Measurements from ENCODE around the gene SPEN. TPM values are rescaled to one million over a fixed set of nuclear protein-coding genes. Genes with fewer than 3 reads are reported as not detected.

SPEN gene
- total and polyA plus RNA-seq, 2 of the 13 experiments (the other 11 are each of a cell fraction or from before 2014, with no cell fraction given): 4.8 to 14.0 TPM

DNA sequence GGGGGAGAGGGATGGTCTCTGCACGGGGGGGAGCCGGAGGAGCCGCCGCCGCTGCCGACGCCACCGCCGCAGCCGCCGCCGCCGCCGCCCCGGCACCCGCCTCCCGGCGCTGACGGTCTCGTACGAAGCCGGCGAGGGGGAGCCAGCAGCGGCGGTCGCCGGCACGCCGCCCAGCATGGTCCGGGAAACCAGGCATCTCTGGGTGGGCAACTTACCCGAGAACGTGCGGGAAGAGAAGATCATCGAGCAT lies 311 bp downstream of the SPEN start (continued):
- TF ChIP-seq ZNF121 (CRISPR knock-in tag; IDR thresholded peaks at IDR 0.05): 0 out of 2 replicates have a peak, but pooled peaks have one; percentile 14

DNA sequence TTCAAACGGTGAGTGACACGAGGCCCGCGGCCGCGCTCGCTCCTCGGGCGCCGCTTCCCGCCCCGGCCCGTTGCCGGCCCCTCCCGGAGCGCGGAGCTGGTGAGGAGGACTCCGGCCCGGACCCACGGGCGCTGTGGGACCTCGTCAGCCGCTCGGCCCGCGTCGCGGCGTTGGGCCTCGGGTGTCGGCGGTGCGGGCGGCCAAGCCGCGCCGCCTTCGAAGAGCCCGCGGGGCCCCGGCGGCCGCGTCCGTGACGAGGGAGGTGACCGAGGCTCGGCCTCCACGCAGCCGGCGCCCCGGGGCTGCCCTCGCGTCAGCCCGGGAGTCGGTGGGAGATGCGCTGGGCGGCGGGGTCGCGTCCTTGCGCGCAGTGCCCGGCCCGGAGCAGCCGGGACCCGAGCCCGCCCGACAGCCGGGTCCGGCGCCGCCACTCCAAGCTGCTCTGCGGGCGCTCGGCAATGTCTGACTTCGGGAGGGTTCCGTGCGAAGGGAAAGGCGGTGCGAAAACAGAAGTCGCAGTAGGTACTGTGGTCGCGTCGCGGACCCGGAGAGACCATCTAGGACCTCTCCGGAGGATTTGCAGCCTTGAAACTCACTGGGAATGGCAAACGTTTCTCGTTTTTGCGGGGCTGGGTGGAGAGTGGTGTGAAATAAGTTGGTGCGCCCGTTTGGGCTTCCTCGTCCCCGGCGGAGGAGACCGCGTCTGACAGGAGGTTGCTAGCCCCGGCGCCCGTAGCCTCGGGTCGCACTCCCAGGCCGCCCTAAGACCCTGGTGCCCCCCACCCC lies 829 bp downstream of the SPEN start:
- BruUV-seq (replicated peaks): no TSS peak
- ChIA-PET POLR2A (interaction anchor here (0.7 to 10.4 kb wide), 15 partner anchors 11 to 56 kb away, joined by 3 to 208 read pairs (median 7); no protein-coding TSS in a partner anchor), CTCF (ENCODE audit: low intra/inter-chr PET ratio, low total read pairs) (no interaction called here)
- Histone ChIP-seq H3K4me2 (ENCODE audit: low read depth, low read length) (peak overlapping the region; percentile 95), H3K27me3 (ENCODE audit: control insufficient read depth in 1 of 2, insufficient read depth in 2 of 2, low read length in 2 of 2) (no peaks in the 10 kb centered on the region; a peak in 1 of 5 replicates), H3K9me3 (ENCODE audit: low read length) (no peaks in the 10 kb centered on the region), H3K27ac (ENCODE audit: extremely low read length, insufficient read depth, low read length) (peak overlapping the region; percentile 99), H4K20me1 (ENCODE audit: insufficient read depth, low read length) (no peaks in the 10 kb centered on the region), H2AFZ (ENCODE audit: low read length) (no peak overlapping the region), H3K36me3 (replicated peaks in 1 of 2; ENCODE audit: control insufficient read depth in 1 of 2, insufficient read depth in 2 of 2, low read length in 2 of 2) (no peaks in the 10 kb centered on the region), H3K4me3 (replicated peaks in 1 of 3; ENCODE audit: insufficient read depth in 1 of 3, low read depth in 2 of 3, low read length in 3 of 3) (peak overlapping the region; percentile 83 to 98 (median 98)), H3K79me2 (ENCODE audit: insufficient read depth, low read length) (peaks cover 65% of the 10 kb centered on the region), H3K9ac (ENCODE audit: insufficient read depth, low read depth, low read length) (peak overlapping the region; percentile 91), H3K4me1 (ENCODE audit: insufficient read depth, low read length) (peaks cover 58% of the 10 kb centered on the region)
- WGBS (ENCODE audit: low lambda C conversion rate): 0% methylated on average over 3 of the region's 104 CpGs
- FAIRE-seq: no peak
- no peak for DNase-seq (ENCODE audit: low spot score)
- in situ Hi-C loops (cut with HindIII; ENCODE audit: extremely low pct_ligation_motif_present, low pct_unique_long_range_greater_than_20kb) (no loop called here), intact Hi-C loops (cut with micrococcal nuclease; ENCODE audit: unreplicated experiment) (loop anchor here (5.0 kb wide), 2 partner anchors 39 to 46 kb away; no protein-coding TSS in a partner anchor)
- ATAC-seq: no peak
- TF ChIP-seq HCFC1 (IDR thresholded peaks at IDR 0.05; ENCODE audit: low read depth, low read length) (no peak), CENPT (CRISPR knock-in tag; IDR thresholded peaks at IDR 0.05; ENCODE audit: low read depth) (0 out of 2 replicates have a peak, but pooled peaks have one; percentile 20), SNAPC2 (CRISPR knock-in tag; IDR thresholded peaks at IDR 0.05) (no peak), RAD21 (CRISPR knock-in tag; IDR thresholded peaks at IDR 0.05) (peak; percentile 12; the same call in 1 of the 2 replicates), TCF7 (IDR thresholded peaks at IDR 0.05; ENCODE audit: low read depth) (no peak), PRMT3 (CRISPR knock-in tag; IDR thresholded peaks at IDR 0.05; ENCODE audit: borderline replicate concordance, low read depth) (no peak), SP1 (IDR thresholded peaks at IDR 0.05) (no peak), SP1 (CRISPR knock-in tag; IDR thresholded peaks at IDR 0.05) (no peak), PPARG (CRISPR knock-in tag; conservative IDR thresholded peaks at IDR 0.05) (no peak), ZNF446 (CRISPR knock-in tag; IDR thresholded peaks at IDR 0.05) (peak; percentile 69; the same call in 1 of the 2 replicates), ZNF282 (IDR thresholded peaks at IDR 0.05; ENCODE audit: partially characterized antibody) (no peak), ZNF34 (CRISPR knock-in tag; IDR thresholded peaks at IDR 0.05; ENCODE audit: borderline replicate concordance) (0 out of 2 replicates have a peak, but pooled peaks have one; percentile 14), KLF12 (CRISPR knock-in tag; IDR thresholded peaks at IDR 0.05; ENCODE audit: borderline replicate concordance) (0 out of 2 replicates have a peak, but pooled peaks have one; percentile 8), SMC3 (IDR thresholded peaks at IDR 0.05; ENCODE audit: low read length) (no peak), KDM5B (CRISPR knock-in tag; IDR thresholded peaks at IDR 0.05; ENCODE audit: borderline replicate concordance) (no peak)
- TF ChIP-seq, protein P1, sequence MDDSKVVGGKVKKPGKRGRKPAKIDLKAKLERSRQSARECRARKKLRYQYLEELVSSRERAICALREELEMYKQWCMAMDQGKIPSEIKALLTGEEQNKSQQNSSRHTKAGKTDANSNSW (CRISPR knock-in tag; IDR thresholded peaks at IDR 0.05; ENCODE audit: borderline replicate concordance): no peak
- TF ChIP-seq, protein P2, sequence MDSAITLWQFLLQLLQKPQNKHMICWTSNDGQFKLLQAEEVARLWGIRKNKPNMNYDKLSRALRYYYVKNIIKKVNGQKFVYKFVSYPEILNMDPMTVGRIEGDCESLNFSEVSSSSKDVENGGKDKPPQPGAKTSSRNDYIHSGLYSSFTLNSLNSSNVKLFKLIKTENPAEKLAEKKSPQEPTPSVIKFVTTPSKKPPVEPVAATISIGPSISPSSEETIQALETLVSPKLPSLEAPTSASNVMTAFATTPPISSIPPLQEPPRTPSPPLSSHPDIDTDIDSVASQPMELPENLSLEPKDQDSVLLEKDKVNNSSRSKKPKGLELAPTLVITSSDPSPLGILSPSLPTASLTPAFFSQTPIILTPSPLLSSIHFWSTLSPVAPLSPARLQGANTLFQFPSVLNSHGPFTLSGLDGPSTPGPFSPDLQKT (CRISPR knock-in tag; IDR thresholded peaks at IDR 0.05; ENCODE audit: borderline replicate concordance): no peak
- TF ChIP-seq, protein P3, sequence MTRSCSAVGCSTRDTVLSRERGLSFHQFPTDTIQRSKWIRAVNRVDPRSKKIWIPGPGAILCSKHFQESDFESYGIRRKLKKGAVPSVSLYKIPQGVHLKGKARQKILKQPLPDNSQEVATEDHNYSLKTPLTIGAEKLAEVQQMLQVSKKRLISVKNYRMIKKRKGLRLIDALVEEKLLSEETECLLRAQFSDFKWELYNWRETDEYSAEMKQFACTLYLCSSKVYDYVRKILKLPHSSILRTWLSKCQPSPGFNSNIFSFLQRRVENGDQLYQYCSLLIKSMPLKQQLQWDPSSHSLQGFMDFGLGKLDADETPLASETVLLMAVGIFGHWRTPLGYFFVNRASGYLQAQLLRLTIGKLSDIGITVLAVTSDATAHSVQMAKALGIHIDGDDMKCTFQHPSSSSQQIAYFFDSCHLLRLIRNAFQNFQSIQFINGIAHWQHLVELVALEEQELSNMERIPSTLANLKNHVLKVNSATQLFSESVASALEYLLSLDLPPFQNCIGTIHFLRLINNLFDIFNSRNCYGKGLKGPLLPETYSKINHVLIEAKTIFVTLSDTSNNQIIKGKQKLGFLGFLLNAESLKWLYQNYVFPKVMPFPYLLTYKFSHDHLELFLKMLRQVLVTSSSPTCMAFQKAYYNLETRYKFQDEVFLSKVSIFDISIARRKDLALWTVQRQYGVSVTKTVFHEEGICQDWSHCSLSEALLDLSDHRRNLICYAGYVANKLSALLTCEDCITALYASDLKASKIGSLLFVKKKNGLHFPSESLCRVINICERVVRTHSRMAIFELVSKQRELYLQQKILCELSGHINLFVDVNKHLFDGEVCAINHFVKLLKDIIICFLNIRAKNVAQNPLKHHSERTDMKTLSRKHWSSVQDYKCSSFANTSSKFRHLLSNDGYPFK (CRISPR knock-in tag; IDR thresholded peaks at IDR 0.05; ENCODE audit: borderline replicate concordance): no peak
